ENCODE data around the gene SLC4A3. TPM values are rescaled to one million over a fixed set of nuclear protein-coding genes. Genes with fewer than 3 reads are reported as not detected.
A peak's percentile ranks its signal among the peaks of the same experiment; 100 is the strongest.

SLC4A3 gene
- total and polyA plus RNA-seq, 2 of the 13 experiments (the other 11 are each of a cell fraction or from before 2014, with no cell fraction given) = 0.18 to 0.95 TPM

GRCh38 chr2:219597552-219598307 lies 29.7 kb upstream of the SLC4A3 start, which contains the start of gene STK11IP (continued):
- TF ChIP-seq, protein P1, sequence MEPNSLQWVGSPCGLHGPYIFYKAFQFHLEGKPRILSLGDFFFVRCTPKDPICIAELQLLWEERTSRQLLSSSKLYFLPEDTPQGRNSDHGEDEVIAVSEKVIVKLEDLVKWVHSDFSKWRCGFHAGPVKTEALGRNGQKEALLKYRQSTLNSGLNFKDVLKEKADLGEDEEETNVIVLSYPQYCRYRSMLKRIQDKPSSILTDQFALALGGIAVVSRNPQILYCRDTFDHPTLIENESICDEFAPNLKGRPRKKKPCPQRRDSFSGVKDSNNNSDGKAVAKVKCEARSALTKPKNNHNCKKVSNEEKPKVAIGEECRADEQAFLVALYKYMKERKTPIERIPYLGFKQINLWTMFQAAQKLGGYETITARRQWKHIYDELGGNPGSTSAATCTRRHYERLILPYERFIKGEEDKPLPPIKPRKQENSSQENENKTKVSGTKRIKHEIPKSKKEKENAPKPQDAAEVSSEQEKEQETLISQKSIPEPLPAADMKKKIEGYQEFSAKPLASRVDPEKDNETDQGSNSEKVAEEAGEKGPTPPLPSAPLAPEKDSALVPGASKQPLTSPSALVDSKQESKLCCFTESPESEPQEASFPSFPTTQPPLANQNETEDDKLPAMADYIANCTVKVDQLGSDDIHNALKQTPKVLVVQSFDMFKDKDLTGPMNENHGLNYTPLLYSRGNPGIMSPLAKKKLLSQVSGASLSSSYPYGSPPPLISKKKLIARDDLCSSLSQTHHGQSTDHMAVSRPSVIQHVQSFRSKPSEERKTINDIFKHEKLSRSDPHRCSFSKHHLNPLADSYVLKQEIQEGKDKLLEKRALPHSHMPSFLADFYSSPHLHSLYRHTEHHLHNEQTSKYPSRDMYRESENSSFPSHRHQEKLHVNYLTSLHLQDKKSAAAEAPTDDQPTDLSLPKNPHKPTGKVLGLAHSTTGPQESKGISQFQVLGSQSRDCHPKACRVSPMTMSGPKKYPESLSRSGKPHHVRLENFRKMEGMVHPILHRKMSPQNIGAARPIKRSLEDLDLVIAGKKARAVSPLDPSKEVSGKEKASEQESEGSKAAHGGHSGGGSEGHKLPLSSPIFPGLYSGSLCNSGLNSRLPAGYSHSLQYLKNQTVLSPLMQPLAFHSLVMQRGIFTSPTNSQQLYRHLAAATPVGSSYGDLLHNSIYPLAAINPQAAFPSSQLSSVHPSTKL (CRISPR knock-in tag; IDR thresholded peaks at IDR 0.05) = peak; percentile 45; the same call in 1 of the 2 replicates
- TF ChIP-seq, protein P2, sequence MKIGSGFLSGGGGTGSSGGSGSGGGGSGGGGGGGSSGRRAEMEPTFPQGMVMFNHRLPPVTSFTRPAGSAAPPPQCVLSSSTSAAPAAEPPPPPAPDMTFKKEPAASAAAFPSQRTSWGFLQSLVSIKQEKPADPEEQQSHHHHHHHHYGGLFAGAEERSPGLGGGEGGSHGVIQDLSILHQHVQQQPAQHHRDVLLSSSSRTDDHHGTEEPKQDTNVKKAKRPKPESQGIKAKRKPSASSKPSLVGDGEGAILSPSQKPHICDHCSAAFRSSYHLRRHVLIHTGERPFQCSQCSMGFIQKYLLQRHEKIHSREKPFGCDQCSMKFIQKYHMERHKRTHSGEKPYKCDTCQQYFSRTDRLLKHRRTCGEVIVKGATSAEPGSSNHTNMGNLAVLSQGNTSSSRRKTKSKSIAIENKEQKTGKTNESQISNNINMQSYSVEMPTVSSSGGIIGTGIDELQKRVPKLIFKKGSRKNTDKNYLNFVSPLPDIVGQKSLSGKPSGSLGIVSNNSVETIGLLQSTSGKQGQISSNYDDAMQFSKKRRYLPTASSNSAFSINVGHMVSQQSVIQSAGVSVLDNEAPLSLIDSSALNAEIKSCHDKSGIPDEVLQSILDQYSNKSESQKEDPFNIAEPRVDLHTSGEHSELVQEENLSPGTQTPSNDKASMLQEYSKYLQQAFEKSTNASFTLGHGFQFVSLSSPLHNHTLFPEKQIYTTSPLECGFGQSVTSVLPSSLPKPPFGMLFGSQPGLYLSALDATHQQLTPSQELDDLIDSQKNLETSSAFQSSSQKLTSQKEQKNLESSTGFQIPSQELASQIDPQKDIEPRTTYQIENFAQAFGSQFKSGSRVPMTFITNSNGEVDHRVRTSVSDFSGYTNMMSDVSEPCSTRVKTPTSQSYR (CRISPR knock-in tag; IDR thresholded peaks at IDR 0.05; ENCODE audit: borderline replicate concordance) = peak; percentile 87; the same call in 1 of the 2 replicates
- TF ChIP-seq ZNF367 (CRISPR knock-in tag; IDR thresholded peaks at IDR 0.05; ENCODE audit: borderline replicate concordance) (no peak), ARNT (IDR thresholded peaks at IDR 0.05) (no peak), PHF21A (CRISPR knock-in tag; IDR thresholded peaks at IDR 0.05) (peak; percentile 81; the same call in 1 of the 2 replicates), MATR3 (CRISPR knock-in tag; IDR thresholded peaks at IDR 0.05) (no peak), ZNF709 (CRISPR knock-in tag; IDR thresholded peaks at IDR 0.05) (no peak; the same call in 1 of the 2 replicates), ZNF235 (CRISPR knock-in tag; IDR thresholded peaks at IDR 0.05; ENCODE audit: borderline replicate concordance) (no peak), CREB1 (IDR thresholded peaks at IDR 0.05) (peak; percentile 78), CREB1 (CRISPR knock-in tag; IDR thresholded peaks at IDR 0.05) (peak; percentile 97), ZNF557 (CRISPR knock-in tag; IDR thresholded peaks at IDR 0.05) (peak; percentile 61; the same call in 1 of the 2 replicates), HNRNPUL1 (IDR thresholded peaks at IDR 0.05; ENCODE audit: low read depth, low read length) (no peak), ZNF547 (CRISPR knock-in tag; IDR thresholded peaks at IDR 0.05) (peak; percentile 83; the same call in 1 of the 2 replicates), ZNF766 (CRISPR knock-in tag; IDR thresholded peaks at IDR 0.05; ENCODE audit: borderline replicate concordance) (peak; percentile 22; the same call in 1 of the 2 replicates), HNF4G (IDR thresholded peaks at IDR 0.05; ENCODE audit: borderline replicate concordance, low read depth, low read length) (peak; percentile 71; the same call in 1 of the 2 replicates), HNF4G (CRISPR knock-in tag; IDR thresholded peaks at IDR 0.05; ENCODE audit: borderline replicate concordance, low read depth) (no peak; the same call in 1 of the 2 replicates), SIN3A (IDR thresholded peaks at IDR 0.05; ENCODE audit: borderline replicate concordance, low read depth, low read length) (peak; percentile 98), REL (CRISPR knock-in tag; conservative IDR thresholded peaks at IDR 0.05) (no peak), TBX3 (IDR thresholded peaks at IDR 0.05; ENCODE audit: borderline replicate concordance) (no peak)
- TF ChIP-seq, protein P3, sequence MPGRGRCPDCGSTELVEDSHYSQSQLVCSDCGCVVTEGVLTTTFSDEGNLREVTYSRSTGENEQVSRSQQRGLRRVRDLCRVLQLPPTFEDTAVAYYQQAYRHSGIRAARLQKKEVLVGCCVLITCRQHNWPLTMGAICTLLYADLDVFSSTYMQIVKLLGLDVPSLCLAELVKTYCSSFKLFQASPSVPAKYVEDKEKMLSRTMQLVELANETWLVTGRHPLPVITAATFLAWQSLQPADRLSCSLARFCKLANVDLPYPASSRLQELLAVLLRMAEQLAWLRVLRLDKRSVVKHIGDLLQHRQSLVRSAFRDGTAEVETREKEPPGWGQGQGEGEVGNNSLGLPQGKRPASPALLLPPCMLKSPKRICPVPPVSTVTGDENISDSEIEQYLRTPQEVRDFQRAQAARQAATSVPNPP (CRISPR knock-in tag; IDR thresholded peaks at IDR 0.05) = peak; percentile 12; the same call in 1 of the 2 replicates
- TF ChIP-seq, protein P4, sequence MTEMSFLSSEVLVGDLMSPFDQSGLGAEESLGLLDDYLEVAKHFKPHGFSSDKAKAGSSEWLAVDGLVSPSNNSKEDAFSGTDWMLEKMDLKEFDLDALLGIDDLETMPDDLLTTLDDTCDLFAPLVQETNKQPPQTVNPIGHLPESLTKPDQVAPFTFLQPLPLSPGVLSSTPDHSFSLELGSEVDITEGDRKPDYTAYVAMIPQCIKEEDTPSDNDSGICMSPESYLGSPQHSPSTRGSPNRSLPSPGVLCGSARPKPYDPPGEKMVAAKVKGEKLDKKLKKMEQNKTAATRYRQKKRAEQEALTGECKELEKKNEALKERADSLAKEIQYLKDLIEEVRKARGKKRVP (CRISPR knock-in tag; IDR thresholded peaks at IDR 0.05) = peak in 1 of 2 experiments; percentile 50; a peak in 2 of 4 replicates
